ENCODE results near the gene KAT8. TPM values are rescaled to one million over a fixed set of nuclear protein-coding genes. Genes with fewer than 3 reads are reported as not detected.

Gene KAT8
- total RNA-seq, 2 experiments from 2014 or later: 86.9 to 95.3 TPM

- H3K4me3 ChIP-seq (ENCODE audit: low read depth, low read length, poor library complexity, severe bottlenecking): peak within 1 kb of the TSS; percentile 88
These were observed 43.3 kb upstream of the KAT8 start, which contains the start of the genes ZNF646 and ZNF668 for GRCh38 chr16:31073970-31074813. ZNF646 (plus strand) TSS chr16:31074422; CDS start chr16:31076325, 1,903 bp downstream. ZNF668 (minus strand) TSS chr16:31074240; CDS start chr16:31064459, 9,781 bp downstream.

GRCh38 chr16:31074814-31075183, 42.7 kb upstream of the KAT8 start:
- CTCF ChIA-PET (ENCODE audit: unreplicated experiment): no interaction called here
- POLR2A ChIA-PET: interaction anchor here (1.4 kb wide), 1 partner anchor 385 kb away, joined by 3 read pairs; the partner anchor contains the start of gene ARMC5
- H3K4me3 ChIP-seq (ENCODE audit: low read depth, low read length, poor library complexity, severe bottlenecking): peak overlapping the region; percentile 88
- H4K20me1 ChIP-seq (ENCODE audit: insufficient read depth, low read length): no peaks in the 10 kb centered on the region
- TF ChIP-seq EZH2phosphoT487 (IDR thresholded peaks at IDR 0.05; ENCODE audit: borderline replicate concordance, low read depth, low read length): no peak
- peak; percentile 45 for TF ChIP-seq CTCF (conservative IDR thresholded peaks at IDR 0.05; ENCODE audit: low read length)
- no peaks in the 10 kb centered on the region for H3K9me2 ChIP-seq (ENCODE audit: insufficient read depth, low read length)
- H2AFZ ChIP-seq (ENCODE audit: low read length): peak overlapping the region; percentile 45; the same call in 1 of the 2 replicates
- peaks cover 39% of the 10 kb centered on the region for H3K36me3 ChIP-seq (ENCODE audit: insufficient read depth, low read length)
- H3K27ac ChIP-seq (ENCODE audit: low read depth, low read length, poor library complexity, severe bottlenecking): peak overlapping the region; percentile 84
- peak overlapping the region; percentile 93 for H3K4me2 ChIP-seq (ENCODE audit: low read length)
- no peak for DNase-seq (ENCODE audit: low spot score)
- intact Hi-C loops (cut with micrococcal nuclease; ENCODE audit: unreplicated experiment): loop anchor here (1.0 to 5.0 kb wide), 6 partner anchors 20 to 384 kb away; partner anchors contain the start of genes ARMC5, KAT8, SETD1A and VKORC1
- H3K4me1 ChIP-seq (ENCODE audit: insufficient read depth, low read length, poor library complexity, severe bottlenecking): peaks cover 15% of the 10 kb centered on the region
- no TSS peak for BruUV-seq (replicated peaks)
- peaks cover 50% of the 10 kb centered on the region for H3K79me2 ChIP-seq (ENCODE audit: insufficient read depth, low read depth, low read length)
- H3K9me3 ChIP-seq (ENCODE audit: low read length): no peaks in the 10 kb centered on the region

More at GRCh38 chr16:31073970-31074813, 43.3 kb upstream of the KAT8 start, which contains the start of the genes ZNF646 and ZNF668:
- intact Hi-C loops (cut with micrococcal nuclease; ENCODE audit: unreplicated experiment): loop anchor here (1.0 to 5.0 kb wide), 7 partner anchors 20 to 385 kb away; partner anchors contain the start of genes ARMC5, KAT8, SETD1A and VKORC1
- DNase-seq (ENCODE audit: low spot score): peak; percentile 100
- Histone ChIP-seq H3K9me2 (ENCODE audit: insufficient read depth, low read length) (no peaks in the 10 kb centered on the region), H3K27ac (ENCODE audit: low read depth, low read length, poor library complexity, severe bottlenecking) (peak within 1 kb of the TSS; percentile 84), H3K79me2 (ENCODE audit: insufficient read depth, low read depth, low read length) (peaks cover 54% of the 10 kb centered on the region), H3K9me3 (ENCODE audit: low read length) (no peaks in the 10 kb centered on the region), H3K36me3 (ENCODE audit: insufficient read depth, low read length) (peaks cover 33% of the 10 kb centered on the region), H4K20me1 (ENCODE audit: insufficient read depth, low read length) (no peaks in the 10 kb centered on the region), H2AFZ (ENCODE audit: low read length) (peak within 1 kb of the TSS; percentile 75), H3K4me1 (ENCODE audit: insufficient read depth, low read length, poor library complexity, severe bottlenecking) (peaks cover 15% of the 10 kb centered on the region), H3K4me2 (ENCODE audit: low read length) (peak within 1 kb of the TSS; percentile 95)
- ChIA-PET CTCF (ENCODE audit: unreplicated experiment) (interaction anchor here (0.6 kb wide), 1 partner anchor 43 kb away, joined by 8 read pairs; the partner anchor contains the start of gene KAT8), POLR2A (interaction anchor here (0.5 to 1.7 kb wide), 5 partner anchors 19 to 385 kb away, joined by 3 to 7 read pairs (median 5); partner anchors contain the start of genes ARMC5, KAT8 and VKORC1)
- TF ChIP-seq EZH2phosphoT487 (IDR thresholded peaks at IDR 0.05; ENCODE audit: borderline replicate concordance, low read depth, low read length) (no peak), CTCF (conservative IDR thresholded peaks at IDR 0.05; ENCODE audit: low read length) (no peak)
- BruUV-seq (replicated peaks): no TSS peak
